B cell (primary cell): ENCODE data around the gene SMURF1. TPM values are rescaled to one million over a fixed set of nuclear protein-coding genes. Genes with fewer than 3 reads are reported as not detected.
A peak's percentile ranks its signal among the peaks of the same experiment; 100 is the strongest.

ENCODE experiments used
- ATAC-seq: fragments of 200-7000 bp; cut with Tn5 transposase; one replicate; pipeline ENCODE4 v1.10.0; 2021; ENCODE audit warnings: low read depth, mild to moderate bottlenecking, moderate number of reproducible peaks, moderate library complexity
- CTCF ChIA-PET: fragments of 350-600 bp; sonication (Branson Sonifier 250); formaldehyde crosslinking; loops from one replicate; lab custom pipeline; 2021; ENCODE audit warnings: antibody characterized with exemption, inconsistent platforms; lab: Charles Lee
- POLR2A ChIA-PET: fragments of 350-600 bp; sonication (Branson Sonifier 250); formaldehyde crosslinking; loops from one replicate; lab custom pipeline; 2021; ENCODE audit warnings: antibody characterized with exemption; lab: Charles Lee
- DNase-seq: peaks from one replicate; pipeline ENCODE4 v3.0.0; 2013
- H2AFZ ChIP-seq: 2 replicates; pipeline ENCODE4 v1.6.1; 2012; ENCODE audit warnings: mild to moderate bottlenecking, low read depth, low read length; ENCODE audit not compliant: insufficient read depth, poor library complexity, severe bottlenecking
- H3K27ac ChIP-seq, 2 donors: 1 replicate in 1 of 2; 2 replicates in 1 of 2; pipeline ENCODE4 v1.5.1; 2012 to 2013; ENCODE audit warnings: low read length in 2 of 2, mild to moderate bottlenecking in 2 of 2, moderate library complexity in 1 of 2
- H3K27me3 ChIP-seq, 4 experiments: fragments of 200-600 bp in 1 of 4; sonication (generic) in 1 of 4; replicated peaks in 1 of 4; 1 replicate in 2 of 4; 2 replicates in 2 of 4; pipeline versions ENCODE4 v1.6.1 to v1.7.0; 2013 to 2016; ENCODE audit warnings: low read length in 3 of 4, mild to moderate bottlenecking in 2 of 4, mixed read lengths in 1 of 4, moderate library complexity in 1 of 4; ENCODE audit not compliant: insufficient read depth in 4 of 4, control insufficient read depth in 3 of 4; ENCODE audit errors: control extremely low read depth in 1 of 4
- H3K36me3 ChIP-seq, 2 experiments: replicated peaks in 1 of 2; 1 replicate in 1 of 2; 2 replicates in 1 of 2; pipeline versions ENCODE4 v1.6.1 to v1.7.1; 2013; ENCODE audit warnings: low read length in 1 of 2; ENCODE audit not compliant: insufficient read depth in 2 of 2, control insufficient read depth in 1 of 2; ENCODE audit errors: control extremely low read depth in 1 of 2, extremely low read depth in 1 of 2
- H3K4me1 ChIP-seq, 2 donors: fragments of 200-600 bp in 1 of 2; sonication (generic) in 1 of 2; 1 replicate in 1 of 2; 2 replicates in 1 of 2; pipeline versions ENCODE4 v1.5.1 to v1.6.1; 2013 to 2017; ENCODE audit warnings: low read length in 2 of 2; ENCODE audit not compliant: control insufficient read depth in 2 of 2, insufficient read depth in 2 of 2
- H3K4me2 ChIP-seq: replicated peaks from 2 replicates; pipeline ENCODE3; 2012; ENCODE audit warnings: mild to moderate bottlenecking, low read depth, low read length; ENCODE audit not compliant: poor library complexity, severe bottlenecking
- H3K4me3 ChIP-seq, 5 experiments: fragments of 200-600 bp in 1 of 5; sonication (generic) in 1 of 5; 1 replicate in 3 of 5; 2 replicates in 2 of 5; pipeline versions ENCODE4 v1.5.1 to v1.7.0; 2011 to 2016; ENCODE audit warnings: low read length in 4 of 5, mild to moderate bottlenecking in 4 of 5, low read depth in 2 of 5, control low read depth in 1 of 5, moderate library complexity in 1 of 5; ENCODE audit not compliant: insufficient read depth in 1 of 5; ENCODE audit errors: control extremely low read depth in 1 of 5, extremely low read depth in 1 of 5
- H3K79me2 ChIP-seq: fragments of 200-600 bp; sonication (generic); one replicate; pipeline ENCODE4 v1.6.0; 2016; ENCODE audit warnings: low read length; ENCODE audit not compliant: control insufficient read depth, insufficient read depth
- H3K9ac ChIP-seq: fragments of 200-600 bp; sonication (generic); 2 replicates; pipeline ENCODE4 v1.6.1; 2017; ENCODE audit warnings: mild to moderate bottlenecking, low read length, moderate library complexity
- H3K9me3 ChIP-seq, 3 donors: one replicate each; pipeline versions ENCODE4 v1.6.1 to v1.7.1; 2013; ENCODE audit warnings: low read length in 2 of 3; ENCODE audit not compliant: control insufficient read depth in 2 of 3, insufficient read depth in 1 of 3; ENCODE audit errors: control extremely low read depth in 1 of 3
- H4K20me1 ChIP-seq: 2 replicates; pipeline ENCODE4 v1.6.0; 2012; ENCODE audit warnings: mild to moderate bottlenecking, low read length; ENCODE audit not compliant: insufficient read depth, control insufficient read depth, poor library complexity, severe bottlenecking
- H3K27ac Mint-ChIP-seq: one replicate; pipeline ENCODE4 v1.8.0; 2021; ENCODE audit warnings: mixed read lengths
- H3K27me3 Mint-ChIP-seq: one replicate; pipeline ENCODE4 v1.8.0; 2021; ENCODE audit warnings: mixed read lengths
- H3K4me1 Mint-ChIP-seq: one replicate; pipeline ENCODE4 v1.8.0; 2021; ENCODE audit warnings: mixed read lengths
- H3K4me3 Mint-ChIP-seq: one replicate; pipeline ENCODE4 v1.8.0; 2021; ENCODE audit warnings: mixed read lengths
- H3K9me3 Mint-ChIP-seq: one replicate; pipeline ENCODE4 v1.8.0; 2022; ENCODE audit warnings: mixed read lengths; ENCODE audit not compliant: insufficient read depth
- CTCF ChIP-seq: fragments of 200-600 bp; IDR thresholded peaks from one replicate; pipeline ENCODE4 v1.8.0; 2022; ENCODE audit warnings: antibody characterized with exemption, mild to moderate bottlenecking
- EZH2 ChIP-seq: IDR thresholded peaks from 2 replicates; pipeline ENCODE4 v1.6.1; 2012; ENCODE audit warnings: borderline replicate concordance, low read depth, mild to moderate bottlenecking, moderate library complexity, low read length; ENCODE audit not compliant: insufficient read depth, poor library complexity, severe bottlenecking
- WGBS: methylation state at CpG from one replicate; pipeline ENCODE4 v1.1.5; 2013; ENCODE audit warnings: missing lambda C conversion rate; ENCODE audit not compliant: insufficient coverage; 5-methylcytosine and 5-hydroxymethylcytosine counted together
- intact Hi-C: fragments of 100-400 bp; cut with micrococcal nuclease; formaldehyde crosslinking; loops from one replicate; pipeline ENCODE4 v1.10.0; 2022
- polyA plus RNA-seq: library from polyadenylated mRNA; depleted of rRNA; stranded (reverse); fragments of >200 nt; gene quantifications from 2 replicates; pipeline ENCODE4 v1.2.3, GENCODE V29; 2012
- total RNA-seq, 2 donors: library from RNA; stranded (reverse); fragments of 120-200 nt in 1 of 2; gene quantifications; 1 replicate in 1 of 2; 2 replicates in 1 of 2; pipeline versions ENCODE4 v1.2.3 to v1.2.4, GENCODE V29; 2013 to 2022

SMURF1 gene
- total and polyA plus RNA-seq, 2 donors (not counting 1 experiment from before 2014, with no cell fraction given): 7.5 to 28.6 TPM

DNA sequence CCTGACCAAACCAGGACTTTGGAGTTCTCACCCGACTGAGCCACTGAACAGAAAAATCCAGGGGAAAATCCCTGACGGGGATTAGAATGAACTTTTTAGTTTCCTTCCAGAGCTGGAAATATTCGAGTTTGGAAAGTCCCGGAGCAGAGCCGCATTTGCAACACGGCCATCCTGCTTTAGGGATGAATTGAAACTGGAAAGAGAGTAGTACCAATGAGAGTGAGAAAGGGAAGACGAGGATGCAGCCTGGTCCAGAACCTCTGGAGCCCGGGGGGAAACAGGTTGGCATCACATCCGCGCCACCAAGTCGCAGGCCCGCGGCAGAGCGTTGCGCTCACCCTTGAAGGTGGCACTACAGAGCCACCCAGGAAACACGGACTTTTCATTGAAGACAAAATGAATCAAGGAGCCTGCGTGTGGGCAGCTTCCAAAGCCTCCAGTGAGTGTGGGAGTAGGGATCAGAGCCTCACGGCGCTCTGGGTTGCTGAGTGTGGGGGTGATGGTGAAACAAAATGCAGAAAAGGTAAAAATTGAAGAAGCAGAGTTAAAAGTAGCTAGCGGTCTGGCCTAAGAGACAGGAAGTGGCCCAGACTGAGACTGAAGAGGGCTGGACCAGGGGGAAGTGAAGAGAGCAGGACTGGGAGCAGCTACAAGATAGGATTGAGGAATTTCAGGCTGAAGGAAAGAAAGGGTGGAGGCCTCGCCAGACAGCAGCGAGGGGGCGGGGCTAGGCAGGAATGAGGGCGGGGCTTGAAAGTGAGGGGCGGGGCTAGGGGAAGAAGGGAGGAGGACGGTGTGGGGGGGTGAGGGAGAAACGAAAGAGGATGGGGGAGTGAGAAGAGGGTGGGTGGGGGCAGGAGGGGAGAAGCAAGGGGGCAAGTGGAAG is 1.8 kb downstream of the SMURF1 start:
- peaks cover 0 to 20% of the 10 kb centered on the region in 2 donors for H3K4me1 ChIP-seq
- H3K4me3 Mint-ChIP-seq: peak overlapping the region; percentile 85
- H3K36me3 ChIP-seq: no peaks in the 10 kb centered on the region
- H3K4me2 ChIP-seq: peak overlapping the region; percentile 79
- H3K79me2 ChIP-seq: peaks cover 52% of the 10 kb centered on the region
- ATAC-seq (peak; percentile 13), DNase-seq (peak; percentile 61)
- no peak for TF ChIP-seq CTCF
- TF ChIP-seq EZH2: no peak
- H3K4me1 Mint-ChIP-seq: peaks cover 41% of the 10 kb centered on the region
- ChIA-PET CTCF (no interaction called here), POLR2A (interaction anchor here (0.7 kb wide), 2 partner anchors 12 to 18 kb away, joined by 5 read pairs; no protein-coding TSS in a partner anchor)
- peak overlapping the region in 1 of 2 donors; percentile 37 for H3K27ac ChIP-seq
- H3K9me3 ChIP-seq: peaks cover 0 to 7% (median 0%) of the 10 kb centered on the region in 3 donors
- intact Hi-C loops: loop anchor here (10.0 kb wide), 2 partner anchors 233 to 267 kb away; partner anchors contain the start of genes ARPC1B, TMEM130 and TRRAP
- no peaks in the 10 kb centered on the region for H3K27me3 ChIP-seq
- no peaks in the 10 kb centered on the region for H3K27me3 Mint-ChIP-seq
- H4K20me1 ChIP-seq: peaks cover 39% of the 10 kb centered on the region
- H3K9ac ChIP-seq: no peak overlapping the region
- no peaks in the 10 kb centered on the region for H3K9me3 Mint-ChIP-seq
- H3K4me3 ChIP-seq: peak overlapping the region in 1 of 5 experiments; percentile 77
- H3K27ac Mint-ChIP-seq: peak overlapping the region; percentile 91
- H2AFZ ChIP-seq: no peak overlapping the region
- 84% methylated on average over 22 of the region's 27 CpGs for WGBS

DNA sequence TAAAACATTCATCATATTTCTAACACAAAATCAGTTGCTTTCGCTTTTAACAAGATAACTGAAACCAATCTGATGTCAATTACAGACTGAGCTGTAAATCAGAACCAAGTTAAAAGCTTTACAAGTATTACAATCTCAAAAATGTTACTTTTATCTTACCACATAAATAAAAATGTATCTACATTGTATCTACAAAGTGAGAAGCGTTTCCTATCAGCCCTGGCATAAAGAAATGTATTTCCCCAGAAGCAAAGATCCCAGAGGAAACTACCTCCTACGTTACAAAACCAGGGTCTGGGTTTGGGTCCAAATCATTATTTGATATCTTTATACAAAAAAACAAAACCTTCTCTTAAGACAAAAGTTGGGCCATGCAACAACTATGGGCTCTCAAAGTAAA is 2.6 kb downstream of the SMURF1 start:
- Histone ChIP-seq H4K20me1 (peaks cover 39% of the 10 kb centered on the region), H3K27me3 (no peaks in the 10 kb centered on the region), H3K4me3 (no peak overlapping the region), H3K9ac (no peak overlapping the region), H2AFZ (no peak overlapping the region), H3K79me2 (peaks cover 58% of the 10 kb centered on the region), H3K27ac (peak overlapping the region in 1 of 2 donors; percentile 31), H3K4me1 (peaks cover 0 to 20% of the 10 kb centered on the region in 2 donors), H3K9me3 (peaks cover 0 to 7% (median 0%) of the 10 kb centered on the region in 3 donors), H3K4me2 (no peak overlapping the region), H3K36me3 (no peaks in the 10 kb centered on the region)
- POLR2A ChIA-PET: no interaction called here
- DNase-seq (no peak), ATAC-seq (no peak)
- peaks cover 45% of the 10 kb centered on the region for H3K4me1 Mint-ChIP-seq
- CTCF ChIA-PET: no interaction called here
- TF ChIP-seq CTCF (no peak), EZH2 (no peak)
- no CpG with 5 or more reads among the region's 3 CpGs for WGBS
- H3K27me3 Mint-ChIP-seq: no peaks in the 10 kb centered on the region
- no peak overlapping the region for H3K4me3 Mint-ChIP-seq
- no peaks in the 10 kb centered on the region for H3K9me3 Mint-ChIP-seq
- intact Hi-C loops: loop anchor here (10.0 kb wide), 2 partner anchors 233 to 267 kb away; partner anchors contain the start of genes ARPC1B, TMEM130 and TRRAP
- no peak overlapping the region for H3K27ac Mint-ChIP-seq
